GOT3 (cell line): ENCODE results near the gene ETDB.
"Not testable (repeated sequence)": the region's sequence is repeated elsewhere in the genome, so short reads cannot be mapped to it uniquely, and the experiment has no call there.

Experiments
- DNase-seq: peaks from one replicate; lab custom pipeline; 2025; ENCODE audit warnings: mixed read lengths; lab: John Stamatoyannopoulos, UW

Gene ETDB

GRCh38 chrX:135120056-135120576, at the start of gene ETDB:
Gene ETDB, minus strand, starts transcription at chrX:135120526. Its CDS starts 1,265 bp downstream, at chrX:135119261.
- not testable (repeated sequence) for DNase-seq

- not testable (repeated sequence) for DNase-seq
Observed at GRCh38 chrX:135169534-135169933, 49.2 kb upstream of the ETDB start.

- DNase-seq: no peak
Observed at GRCh38 chrX:135168486-135168885, 48.2 kb upstream of the ETDB start.

GRCh38 chrX:135154688-135155087, 34.4 kb upstream of the ETDB start:
- not testable (repeated sequence) for DNase-seq

GRCh38 chrX:135126145-135126544, 5.8 kb upstream of the ETDB start:
- DNase-seq: not testable (repeated sequence)

- DNase-seq: not testable (repeated sequence)
Observed at GRCh38 chrX:135116064-135116463, 4.3 kb downstream of the ETDB start.

GRCh38 chrX:135114392-135114791, 5.9 kb downstream of the ETDB start:
- DNase-seq: no peak

- no peak for DNase-seq
Observed at GRCh38 chrX:135112743-135113142, 7.6 kb downstream of the ETDB start.

- DNase-seq: no peak
Observed at GRCh38 chrX:135112096-135112729, 8.1 kb downstream of the ETDB start.

- no peak for DNase-seq
Observed at GRCh38 chrX:135109554-135109953, 10.8 kb downstream of the ETDB start.

- DNase-seq: no peak
Observed at GRCh38 chrX:135099493-135099783, 20.9 kb downstream of the ETDB start.

- not testable (repeated sequence) for DNase-seq
Observed at GRCh38 chrX:135097196-135097744, 23.1 kb downstream of the ETDB start.

- no peak for DNase-seq
Observed at GRCh38 chrX:135095715-135096114, 24.6 kb downstream of the ETDB start.

GRCh38 chrX:135094726-135095125, 25.6 kb downstream of the ETDB start:
- DNase-seq: no peak

- no peak for DNase-seq
Observed at GRCh38 chrX:135089126-135089525, 31.2 kb downstream of the ETDB start.

GRCh38 chrX:135087867-135088266, 32.5 kb downstream of the ETDB start:
- no peak for DNase-seq

GRCh38 chrX:135086197-135086854, 34.0 kb downstream of the ETDB start:
- DNase-seq: peak; percentile 0

GRCh38 chrX:135081693-135082404, 38.5 kb downstream of the ETDB start:
- DNase-seq: no peak
